H1 (cell line): ENCODE data around the gene PPP2R3A. TPM values are rescaled to one million over a fixed set of nuclear protein-coding genes. Genes with fewer than 3 reads are reported as not detected.
"Not testable (repeated sequence)": the region's sequence is repeated elsewhere in the genome, so short reads cannot be mapped to it uniquely, and the experiment has no call there.

ENCODE experiments used
- CTCF ChIA-PET: fragments of 300-600 bp; sonication (Branson Sonifier 250); formaldehyde crosslinking; loops from one replicate; lab custom pipeline; 2021; ENCODE audit not compliant: partially characterized antibody; lab: Charles Lee
- POLR2A ChIA-PET: fragments of 300-600 bp; sonication (Branson Sonifier 250); formaldehyde crosslinking; loops from one replicate; lab custom pipeline; 2021; ENCODE audit warnings: inconsistent platforms; ENCODE audit not compliant: partially characterized antibody; lab: Charles Lee
- DNase-seq, 2 experiments: peaks; one replicate each; pipeline versions ENCODE4 v3.0.0 to v3.0.0-alpha.2; 2010 to 2022; ENCODE audit warnings: low spot score in 2 of 2, low read depth in 1 of 2, mixed read lengths in 1 of 2
- FAIRE-seq: peaks from 2 replicates; lab custom pipeline; 2011; peaks lifted over from hg19 to GRCh38; lab: Jason Lieb, UNC
- H2AFZ ChIP-seq: 2 replicates; pipeline ENCODE4 v1.8.1; 2012; ENCODE audit warnings: low read length, inconsistent platforms
- H2AK5ac ChIP-seq: 2 replicates; pipeline ENCODE4 v1.6.1; 2013; ENCODE audit warnings: low read depth, low read length
- H2BK120ac ChIP-seq: replicated peaks from 2 replicates; pipeline ENCODE3; 2013; ENCODE audit warnings: low read depth, low read length, inconsistent platforms
- H2BK12ac ChIP-seq: 2 replicates; pipeline ENCODE4 v1.6.1; 2013; ENCODE audit warnings: low read depth, low read length
- H2BK15ac ChIP-seq: 2 replicates; pipeline ENCODE4 v1.6.1; 2013; ENCODE audit warnings: low read length
- H2BK20ac ChIP-seq: 2 replicates; pipeline ENCODE4 v1.6.1; 2013; ENCODE audit warnings: low read length
- H2BK5ac ChIP-seq: 2 replicates; pipeline ENCODE4 v1.6.1; 2013; ENCODE audit warnings: low read depth, low read length
- H3K14ac ChIP-seq: 2 replicates; pipeline ENCODE4 v1.6.1; 2013; ENCODE audit warnings: inconsistent platforms; ENCODE audit not compliant: insufficient read length
- H3K18ac ChIP-seq: 2 replicates; pipeline ENCODE4 v1.6.1; 2013; ENCODE audit warnings: low read length; ENCODE audit errors: extremely low read depth
- H3K23ac ChIP-seq: 2 replicates; pipeline ENCODE4 v1.6.1; 2013; ENCODE audit warnings: inconsistent platforms; ENCODE audit not compliant: insufficient read length
- H3K23me2 ChIP-seq: 2 replicates; pipeline ENCODE4 v1.6.1; 2013; ENCODE audit warnings: low read depth, low read length
- H3K27ac ChIP-seq: 2 replicates; pipeline ENCODE4 v1.6.1; 2011; ENCODE audit warnings: low read depth, low read length, inconsistent platforms
- H3K27me3 ChIP-seq, 4 experiments: replicated peaks in 1 of 4; 1 replicate in 1 of 4; 2 replicates in 3 of 4; pipeline versions ENCODE4 v1.6.1 to v1.8.1; 2011 to 2013; ENCODE audit warnings: low read length in 3 of 4, mild to moderate bottlenecking in 3 of 4, inconsistent platforms in 2 of 4, mixed read lengths in 2 of 4, moderate library complexity in 1 of 4; ENCODE audit not compliant: control insufficient read depth in 3 of 4, insufficient read depth in 3 of 4; ENCODE audit errors: extremely low read depth in 1 of 4
- H3K36me3 ChIP-seq, 4 experiments: 2 replicates each; pipeline versions ENCODE4 v1.6.1 to v1.8.1; 2011 to 2013; ENCODE audit warnings: mild to moderate bottlenecking in 4 of 4, low read length in 3 of 4, moderate library complexity in 2 of 4, control low read depth in 1 of 4, inconsistent platforms in 1 of 4; ENCODE audit not compliant: insufficient read depth in 4 of 4, control insufficient read depth in 2 of 4
- H3K4ac ChIP-seq: replicated peaks from 2 replicates; pipeline ENCODE3; 2013; ENCODE audit warnings: low read length, low read depth, mixed read lengths, inconsistent platforms; ENCODE audit not compliant: insufficient read length
- H3K4me1 ChIP-seq, 4 experiments: replicated peaks in 1 of 4; 1 replicate in 1 of 4; 2 replicates in 3 of 4; pipeline versions ENCODE4 v1.6.1 to v1.8.1; 2011 to 2013; ENCODE audit warnings: low read length in 3 of 4, inconsistent platforms in 2 of 4, mixed read lengths in 1 of 4; ENCODE audit not compliant: insufficient read depth in 4 of 4, control insufficient read depth in 3 of 4
- H3K4me2 ChIP-seq, 2 experiments: 2 replicates each; pipeline versions ENCODE4 v1.6.1 to v1.8.1; 2011 to 2013; ENCODE audit warnings: low read depth in 2 of 2, low read length in 2 of 2, control low read depth in 1 of 2, inconsistent platforms in 1 of 2, mild to moderate bottlenecking in 1 of 2; ENCODE audit not compliant: insufficient read depth in 1 of 2
- H3K4me3 ChIP-seq, 4 experiments: fragments of 200-600, 300-600 bp in 1 of 4; sonication (generic), shearing (Covaris generic), sonication (Bioruptor Twin) in 1 of 4; 2 replicates each; pipeline versions ENCODE4 v1.5.1 to v1.8.1; 2011 to 2016; ENCODE audit warnings: low read length in 4 of 4, low read depth in 3 of 4, control low read depth in 2 of 4, inconsistent platforms in 2 of 4, mild to moderate bottlenecking in 2 of 4, mixed read lengths in 1 of 4, moderate library complexity in 1 of 4; ENCODE audit not compliant: insufficient read depth in 2 of 4; ENCODE audit errors: extremely low read depth in 1 of 4
- H3K56ac ChIP-seq: replicated peaks from 2 replicates; pipeline ENCODE3; 2013; ENCODE audit warnings: low read depth, mild to moderate bottlenecking, mixed read lengths, low read length, inconsistent platforms; ENCODE audit not compliant: insufficient read length
- H3K79me1 ChIP-seq: 2 replicates; pipeline ENCODE4 v1.6.1; 2013; ENCODE audit warnings: low read depth, low read length, control low read depth
- H3K79me2 ChIP-seq, 2 experiments: 2 replicates each; pipeline versions ENCODE4 v1.6.1 to v1.8.1; 2012 to 2013; ENCODE audit warnings: low read length in 2 of 2, mild to moderate bottlenecking in 2 of 2, inconsistent platforms in 1 of 2; ENCODE audit not compliant: insufficient read depth in 2 of 2, control insufficient read depth in 1 of 2
- H3K9ac ChIP-seq, 4 experiments: replicated peaks in 1 of 4; 1 replicate in 1 of 4; 2 replicates in 3 of 4; pipeline versions ENCODE4 v1.6.1 to v1.8.1; 2011 to 2013; ENCODE audit warnings: low read depth in 3 of 4, low read length in 3 of 4, control low read depth in 2 of 4, mild to moderate bottlenecking in 2 of 4, moderate library complexity in 2 of 4, inconsistent platforms in 1 of 4; ENCODE audit errors: extremely low read depth in 1 of 4
- H3K9me3 ChIP-seq, 2 experiments: 2 replicates each; pipeline versions ENCODE4 v1.6.1 to v1.8.1; 2012 to 2013; ENCODE audit warnings: mild to moderate bottlenecking in 2 of 2, moderate library complexity in 2 of 2, control low read depth in 1 of 2, inconsistent platforms in 1 of 2, low read depth in 1 of 2, low read length in 1 of 2, mixed read lengths in 1 of 2; ENCODE audit not compliant: insufficient read depth in 2 of 2
- H4K20me1 ChIP-seq, 2 experiments: replicated peaks in 1 of 2; 2 replicates each; pipeline versions ENCODE3 to v1.8.1; 2011 to 2013; ENCODE audit warnings: inconsistent platforms in 2 of 2, low read length in 2 of 2, mild to moderate bottlenecking in 1 of 2; ENCODE audit not compliant: insufficient read depth in 2 of 2, control insufficient read depth in 1 of 2
- H4K5ac ChIP-seq: 2 replicates; pipeline ENCODE4 v1.6.1; 2013; ENCODE audit warnings: low read length, low read depth, mixed read lengths, inconsistent platforms; ENCODE audit not compliant: insufficient read length
- H4K8ac ChIP-seq: 2 replicates; pipeline ENCODE4 v1.8.0; 2013; ENCODE audit warnings: mild to moderate bottlenecking, moderate library complexity, low read length, inconsistent platforms; ENCODE audit not compliant: insufficient read depth; ENCODE audit errors: extremely low read depth
- H4K91ac ChIP-seq: replicated peaks from 2 replicates; pipeline ENCODE3; 2013; ENCODE audit warnings: low read length, mixed read lengths, inconsistent platforms; ENCODE audit not compliant: insufficient read length
- WGBS, 2 experiments: shearing (Covaris generic) in 1 of 2; methylation state at CpG; one replicate each; pipeline versions ENCODE4 v1.1.6 to v1.1.7; 2013 to 2015; ENCODE audit warnings: low lambda C conversion rate in 2 of 2, mixed read lengths in 2 of 2, inconsistent platforms in 1 of 2, low coverage in 1 of 2, missing lambda C conversion rate in 1 of 2; ENCODE audit not compliant: insufficient replicate concordance in 2 of 2, insufficient coverage in 1 of 2, insufficient read length in 1 of 2; ENCODE audit errors: extremely low coverage in 1 of 2, missing lambda C conversion rate in 1 of 2; 5-methylcytosine and 5-hydroxymethylcytosine counted together
- polyA plus RNA-seq, 7 experiments: library from polyadenylated mRNA; depleted of rRNA in 3 of 7; stranded (reverse) in 5 of 7; unstranded in 2 of 7; fragments of >200 nt in 5 of 7; fragments of 200-250 nt in 2 of 7; gene quantifications; 1 replicate in 5 of 7; 2 replicates in 1 of 7; 4 replicates in 1 of 7; pipeline versions ENCODE4 v1.2.1 to v1.2.3, GENCODE V29; 2011 to 2013; ENCODE audit warnings: missing spikeins in 2 of 7, mixed read lengths in 2 of 7
- total RNA-seq: library from RNA; stranded (reverse); fragmentation: NEBNext Ultra II Directional; extraction: Animal tissue kit (Norgen Biotek cat#: 25700); gene quantifications from 2 replicates; pipeline ENCODE4 v1.2.1, GENCODE V29; 2021

The PPP2R3A gene
- total and polyA plus RNA-seq, 2 of the 8 experiments (the other 6 are each of a cell fraction or from before 2014, with no cell fraction given) = 4.1 to 15.2 TPM

- H2AFZ ChIP-seq, H2BK12ac ChIP-seq, H2BK120ac ChIP-seq, H3K79me1 ChIP-seq, H3K27me3 ChIP-seq, H3K36me3 ChIP-seq, DNase-seq, H3K23ac ChIP-seq, H3K4me1 ChIP-seq, H4K8ac ChIP-seq, H2AK5ac ChIP-seq, H3K4me2 ChIP-seq, H3K79me2 ChIP-seq, FAIRE-seq, H2BK15ac ChIP-seq, H2BK5ac ChIP-seq, H4K20me1 ChIP-seq, H3K27ac ChIP-seq, H2BK20ac ChIP-seq, H3K14ac ChIP-seq, H3K4ac ChIP-seq, H3K23me2 ChIP-seq, CTCF ChIA-PET, H3K4me3 ChIP-seq, H3K9me3 ChIP-seq, H3K56ac ChIP-seq, H3K18ac ChIP-seq, H4K91ac ChIP-seq, H4K5ac ChIP-seq, POLR2A ChIA-PET, H3K9ac ChIP-seq: not testable (repeated sequence)
- WGBS, 2 experiments = 95% methylated on average over 2 of the region's 3 CpGs; no CpG with 5 or more reads in 1 of the 2 experiments
These were observed 166.1 kb downstream of the PPP2R3A start for GRCh38 chr3:136131647-136132046.
